Amygdala (tissue), 56 donors: Measurements from ENCODE around the gene JADE1.
A peak's percentile ranks its signal among the peaks of the same experiment; 100 is the strongest.

ENCODE experiments used
- DNase-seq, 56 donors: peaks; one replicate each; lab custom pipeline; 2025; lab: John Stamatoyannopoulos, UW

The JADE1 gene

DNA sequence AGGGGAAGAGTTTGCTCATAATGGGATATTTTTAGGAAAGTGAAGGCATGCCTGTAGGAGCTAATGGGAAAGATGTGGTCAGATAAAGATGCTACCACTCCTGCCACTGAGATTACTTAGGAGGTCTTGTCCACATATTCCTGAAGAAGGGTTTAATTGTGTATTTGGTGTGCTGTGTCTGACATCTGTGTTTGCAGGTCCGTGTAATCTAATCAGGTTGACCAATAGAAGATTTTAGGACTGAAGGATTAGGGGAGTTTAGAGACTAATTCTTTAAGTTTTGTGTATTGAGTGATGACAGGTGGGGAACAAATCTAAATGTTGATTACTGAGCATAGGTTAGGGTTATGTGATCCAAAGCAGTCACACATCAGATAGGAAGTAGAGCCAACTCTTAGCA, 57.2 kb downstream of the JADE1 start:
- DNase-seq, result no peak

DNA sequence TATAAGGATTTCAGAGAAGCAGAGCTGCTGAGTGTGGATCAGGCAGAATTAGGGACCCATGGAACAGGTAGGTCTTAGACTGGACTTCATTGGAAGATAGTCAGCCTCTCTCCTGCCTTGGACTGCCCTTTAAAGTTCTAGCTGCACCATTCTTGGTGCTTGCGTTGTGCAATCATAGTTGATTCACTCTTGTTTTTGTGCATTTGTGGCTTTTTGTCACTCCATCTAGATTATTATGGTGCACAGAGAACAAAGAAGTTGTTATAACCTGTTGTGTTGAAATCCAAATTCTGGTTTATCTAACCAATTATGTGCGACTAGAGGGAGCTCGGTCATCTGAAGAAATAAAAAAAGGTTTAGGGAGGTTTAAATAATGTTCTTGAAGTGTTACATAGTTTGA, 59.3 kb downstream of the JADE1 start:
- DNase-seq, result no peak

DNA sequence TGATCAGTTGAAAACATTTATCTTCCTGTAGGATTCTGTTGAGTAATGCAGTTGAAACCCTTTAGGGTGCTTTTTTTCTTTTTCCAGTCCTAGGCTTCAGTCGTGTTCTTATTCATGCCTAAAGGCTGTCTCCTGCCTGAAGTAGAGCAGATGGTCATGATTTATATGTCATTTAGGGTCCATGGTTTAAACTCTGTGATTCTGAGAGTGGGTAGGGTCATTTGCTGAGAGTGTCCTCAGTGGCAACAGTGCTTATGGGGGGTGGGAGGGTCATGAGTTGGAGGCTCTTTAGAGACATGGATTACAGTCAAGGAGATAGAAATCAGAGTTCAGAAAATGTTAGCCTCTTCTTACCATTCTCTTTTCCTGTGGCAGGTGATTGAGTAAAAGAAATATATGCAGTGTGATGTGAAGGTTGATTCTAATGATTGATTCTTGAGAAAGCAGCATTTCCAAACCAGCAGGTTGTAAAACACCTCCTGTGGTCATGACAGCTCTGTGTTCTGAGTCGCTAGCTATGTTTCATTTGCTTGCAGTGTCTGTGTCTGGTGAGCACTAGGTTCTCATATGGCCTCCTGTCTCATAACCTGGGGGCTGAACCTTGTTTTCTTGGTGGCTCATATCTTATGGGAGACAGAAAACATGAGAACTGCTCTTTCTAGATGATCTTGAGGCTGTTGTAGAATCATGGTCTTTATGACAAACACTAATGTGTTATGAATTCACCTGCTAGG, 60.4 kb downstream of the JADE1 start:
- DNase-seq, result no peak

DNA sequence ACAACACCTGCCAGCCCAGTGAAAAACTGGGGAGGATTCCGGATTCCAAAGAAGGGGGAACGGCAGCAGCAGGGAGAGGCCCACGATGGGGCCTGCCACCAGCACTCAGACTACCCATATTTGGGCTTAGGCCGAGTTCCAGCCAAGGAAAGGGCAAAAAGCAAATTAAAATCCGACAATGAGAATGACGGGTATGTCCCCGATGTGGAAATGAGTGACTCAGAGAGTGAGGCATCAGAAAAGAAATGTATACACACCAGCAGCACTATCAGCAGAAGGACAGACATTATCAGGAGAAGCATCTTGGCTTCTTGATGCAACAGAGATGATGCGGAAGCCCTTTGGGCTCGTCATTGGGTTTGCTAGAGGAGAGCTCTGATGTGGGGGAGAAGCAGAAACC, 62.4 kb downstream of the JADE1 start:
- no peak for DNase-seq

DNA sequence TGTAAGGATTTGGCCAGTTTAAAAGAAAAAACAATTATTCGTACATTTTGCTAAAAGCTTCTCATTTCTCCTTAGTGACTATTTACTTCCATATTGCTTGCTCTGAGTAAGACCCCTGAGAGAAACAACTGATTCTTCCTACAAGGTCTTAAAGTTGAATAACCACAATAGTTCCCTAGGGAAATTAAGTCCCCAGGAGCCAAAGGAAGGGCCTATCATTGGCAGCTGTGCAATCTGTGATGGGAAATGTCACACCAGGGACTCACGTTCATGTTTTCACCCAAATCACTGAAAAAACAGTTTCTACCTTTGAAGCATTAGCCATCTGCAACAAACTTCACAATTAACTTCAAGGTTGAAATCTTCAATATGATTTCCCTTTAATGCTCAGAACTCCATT, 66.7 kb downstream of the JADE1 start:
- DNase-seq, result no peak

DNA sequence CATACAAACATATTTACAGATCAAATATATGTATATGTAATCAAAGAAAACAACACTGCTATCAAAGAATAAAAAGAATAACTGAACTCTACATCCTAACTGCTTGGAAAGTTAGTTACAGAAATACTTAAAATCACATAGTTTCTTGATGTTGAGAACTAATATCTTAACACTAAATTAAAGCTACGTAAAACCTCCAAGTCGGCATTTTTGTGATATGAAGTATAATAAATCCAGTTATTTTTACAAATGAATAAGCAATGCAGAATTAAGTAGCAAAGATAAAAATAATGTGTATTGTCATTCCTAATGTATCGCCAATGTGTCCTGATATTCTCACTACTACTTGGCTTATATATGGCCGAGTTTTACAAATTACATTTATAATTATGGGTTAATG, 68.4 kb downstream of the JADE1 start:
- no peak for DNase-seq

DNA sequence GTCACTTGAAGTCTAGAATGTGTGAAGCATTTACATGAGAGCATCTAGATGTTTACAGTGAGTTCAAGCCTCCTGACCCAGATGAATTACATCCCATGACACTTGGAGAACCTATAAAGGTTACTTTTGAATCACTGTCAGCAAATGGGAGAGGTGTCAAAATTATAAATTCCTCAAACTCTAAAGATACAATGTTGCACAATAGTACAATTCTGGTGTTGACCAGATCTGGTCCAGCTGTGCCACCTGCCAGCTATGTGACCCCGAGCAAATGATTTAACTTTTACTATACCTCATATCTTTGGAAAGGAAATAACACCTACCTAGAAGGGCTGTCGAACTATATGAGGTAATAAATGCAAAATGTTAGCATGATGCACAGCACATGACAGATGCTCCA, 69.8 kb downstream of the JADE1 start:
- DNase-seq, result no peak

DNA sequence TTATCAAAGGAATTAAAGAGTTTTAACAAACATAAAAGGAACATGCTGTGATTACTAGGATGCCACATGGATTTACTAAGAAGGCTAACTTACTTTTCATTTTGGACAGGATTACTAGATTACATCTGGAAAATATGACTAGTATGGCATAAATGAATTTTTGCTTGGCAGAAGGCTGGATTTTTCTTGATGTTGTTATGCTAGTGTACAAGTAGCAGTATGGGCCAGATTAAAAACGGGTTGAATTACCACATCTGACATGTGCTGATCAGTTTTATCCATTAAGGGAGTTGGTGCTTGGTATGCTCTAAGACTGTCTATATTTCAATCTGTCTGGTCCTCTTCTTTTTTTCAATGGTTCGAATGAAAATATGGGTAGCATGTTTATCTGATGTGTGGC, 70.5 kb downstream of the JADE1 start:
- no peak for DNase-seq

DNA sequence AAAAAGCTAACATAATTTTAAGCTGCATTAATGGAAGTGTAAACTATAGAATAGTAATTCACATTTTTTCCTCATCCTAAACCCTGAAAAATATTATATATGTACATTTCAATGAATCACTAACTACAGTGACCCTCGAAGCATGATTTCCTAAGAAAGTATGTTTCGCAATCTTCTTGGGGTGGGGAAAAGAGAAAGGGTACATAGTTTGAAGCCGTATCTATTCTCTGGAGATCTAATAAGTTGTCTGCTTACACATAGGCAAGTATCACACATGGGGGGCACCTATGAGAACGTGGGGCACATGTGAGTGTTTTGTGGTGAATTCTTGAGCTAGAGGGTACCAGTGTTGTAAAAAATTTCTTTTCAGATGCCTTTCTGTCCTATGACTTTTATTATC, 71.2 kb downstream of the JADE1 start:
- DNase-seq, result no peak

DNA sequence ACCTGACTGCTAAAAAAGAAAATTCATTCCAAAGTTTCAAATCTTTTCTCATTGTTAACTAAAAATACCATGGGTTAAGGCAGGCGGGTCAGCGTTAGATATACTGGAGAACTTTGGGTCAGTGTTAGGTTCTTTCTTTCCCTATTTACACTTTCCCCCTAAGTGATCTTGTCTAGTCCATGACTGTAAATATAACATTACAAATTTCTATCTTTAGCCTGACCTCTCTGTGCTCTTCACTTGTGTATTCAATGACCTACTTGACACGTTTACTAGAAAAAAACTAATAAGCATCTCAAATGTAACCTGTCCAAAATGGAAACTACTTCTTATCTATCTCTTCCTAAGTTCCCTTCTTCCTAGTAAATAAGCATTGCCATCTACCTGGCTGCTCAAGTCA, 95.3 kb downstream of the JADE1 start:
- DNase-seq, result no peak

DNA sequence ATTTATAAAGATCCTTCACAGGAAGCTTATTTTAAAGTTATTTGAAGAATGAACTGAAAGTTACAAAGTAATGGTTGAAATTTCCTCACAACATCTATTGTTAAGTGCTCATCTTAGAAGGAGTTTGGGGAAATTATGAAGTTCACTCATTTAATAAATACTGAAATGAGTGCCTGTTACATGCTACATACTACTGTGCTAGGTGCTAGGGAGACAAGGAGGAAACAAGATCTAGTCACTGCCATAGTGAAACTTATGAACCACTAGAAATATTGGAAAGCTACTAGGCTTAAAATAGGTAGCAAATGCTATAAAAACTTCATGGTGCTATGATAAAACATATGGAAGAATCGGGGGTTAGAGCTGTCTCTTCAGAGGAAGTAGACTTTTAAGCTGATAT, 97.1 kb downstream of the JADE1 start:
- DNase-seq, result no peak

DNA sequence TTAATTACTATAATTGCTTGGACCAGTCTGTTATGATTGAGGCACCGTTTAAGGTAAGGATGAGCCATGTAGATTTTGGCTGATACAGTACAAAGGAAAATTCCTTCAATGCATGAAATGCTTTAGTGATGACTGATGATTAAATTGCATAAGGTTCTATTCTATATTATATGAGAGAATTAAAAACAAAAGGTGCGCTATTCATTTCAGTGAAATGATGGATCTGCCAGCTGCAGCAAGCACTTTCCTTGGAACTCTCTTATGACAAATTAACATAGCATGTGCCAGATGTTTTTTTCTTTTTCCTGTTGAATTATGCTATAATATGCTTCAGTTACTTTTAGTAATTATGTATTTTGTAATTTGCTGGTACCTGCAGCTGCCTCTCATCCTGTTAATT, 98.5 kb downstream of the JADE1 start:
- DNase-seq, result no peak

DNA sequence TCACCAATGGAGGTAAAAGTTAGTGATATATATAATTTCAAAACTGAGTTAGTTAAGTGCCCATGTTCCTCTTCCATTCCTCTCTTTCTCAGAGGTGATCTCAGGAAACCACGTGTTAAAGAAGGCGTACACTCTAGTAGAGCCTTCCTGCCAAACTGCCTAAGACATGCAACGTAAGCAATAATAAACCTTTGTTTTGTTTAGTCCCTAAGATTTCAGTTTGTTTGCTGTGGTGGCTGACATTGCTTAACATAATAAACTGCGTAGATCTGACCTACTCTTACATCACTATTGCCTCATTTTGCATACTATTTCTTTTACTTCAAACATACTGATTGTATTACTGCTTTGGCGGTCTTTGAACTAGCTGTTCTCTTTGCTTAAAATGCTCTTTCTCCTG, 99.2 kb downstream of the JADE1 start:
- no peak for DNase-seq

DNA sequence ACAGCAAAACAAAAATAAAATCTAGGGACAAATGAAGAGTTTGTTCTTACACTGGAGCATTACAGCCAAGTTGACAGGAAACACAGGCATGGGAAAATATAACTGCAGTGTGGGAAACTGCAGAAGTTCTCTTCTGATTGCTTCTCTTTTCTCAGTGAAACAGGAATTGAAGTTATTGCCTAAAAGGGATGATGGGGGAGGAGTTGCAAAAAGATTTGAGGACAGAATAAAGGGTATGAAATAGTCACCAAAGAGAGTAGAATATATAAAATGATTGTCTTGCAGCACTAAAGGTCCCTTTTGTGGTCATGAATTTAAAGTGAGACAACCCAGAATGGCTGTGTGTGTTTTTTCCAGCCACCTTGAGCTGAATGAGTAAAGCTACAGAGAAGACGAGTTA, 103.7 kb downstream of the JADE1 start:
- DNase-seq, result peak in 1 of 56 donors; percentile 11

DNA sequence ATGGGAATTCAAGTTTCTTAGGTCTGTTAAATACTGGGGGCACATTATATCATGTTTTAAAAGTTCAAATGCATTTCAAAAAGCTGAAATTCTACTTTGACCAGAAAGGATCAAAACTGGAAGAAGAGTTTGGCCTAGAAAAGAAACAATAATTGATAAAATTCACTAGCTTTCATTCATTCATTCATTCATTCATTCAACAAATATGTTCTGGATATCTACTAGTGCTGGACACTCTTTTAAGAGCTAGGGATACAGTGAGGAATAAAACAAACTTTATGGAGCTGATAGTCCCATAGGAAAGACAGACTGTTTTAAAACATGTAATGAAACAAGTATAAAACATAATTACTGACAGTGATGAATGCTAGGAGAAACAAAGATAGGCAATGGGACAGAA, 106.0 kb downstream of the JADE1 start:
- DNase-seq, result no peak

DNA sequence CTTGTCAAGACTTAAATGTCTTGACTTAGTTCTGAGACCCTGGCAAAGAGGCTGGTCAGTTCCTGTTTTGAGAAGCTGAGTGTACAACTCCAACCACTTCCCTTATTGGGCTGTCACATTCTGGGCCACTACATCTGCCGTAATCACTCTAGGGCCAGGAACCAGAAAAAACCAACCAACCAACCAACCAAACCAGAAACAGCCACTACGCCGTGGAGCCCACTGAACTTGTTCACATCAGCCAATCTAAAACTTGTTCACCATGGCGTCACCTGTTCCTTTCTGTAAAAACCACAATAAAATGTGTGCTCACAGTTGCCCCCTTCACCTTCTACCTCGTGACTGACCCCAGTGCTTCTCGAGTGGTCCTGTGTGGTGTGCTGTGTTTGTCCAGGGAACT, 107.3 kb downstream of the JADE1 start:
- peak in 24 of 56 donors; percentile 0 to 62 (median 6) for DNase-seq

DNA sequence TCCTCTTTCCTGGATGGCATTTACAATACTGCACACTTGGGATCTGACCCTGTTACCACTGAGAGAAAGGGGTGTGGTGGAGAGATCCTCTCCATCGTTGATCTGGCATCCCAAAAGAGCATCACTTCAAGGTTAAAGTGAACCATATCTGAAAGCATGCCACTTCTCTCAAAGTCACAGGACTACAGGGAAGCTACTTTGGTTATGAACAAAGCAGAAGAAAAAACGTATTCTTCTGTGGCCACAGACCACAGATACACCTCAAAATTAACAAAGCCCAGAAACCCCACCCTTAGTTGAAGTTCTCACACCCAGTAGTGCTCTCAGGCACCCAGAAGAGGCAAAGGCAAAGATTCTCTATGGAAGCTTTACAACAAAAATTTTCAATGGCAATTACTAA, 108.3 kb downstream of the JADE1 start:
- DNase-seq, result no peak

DNA sequence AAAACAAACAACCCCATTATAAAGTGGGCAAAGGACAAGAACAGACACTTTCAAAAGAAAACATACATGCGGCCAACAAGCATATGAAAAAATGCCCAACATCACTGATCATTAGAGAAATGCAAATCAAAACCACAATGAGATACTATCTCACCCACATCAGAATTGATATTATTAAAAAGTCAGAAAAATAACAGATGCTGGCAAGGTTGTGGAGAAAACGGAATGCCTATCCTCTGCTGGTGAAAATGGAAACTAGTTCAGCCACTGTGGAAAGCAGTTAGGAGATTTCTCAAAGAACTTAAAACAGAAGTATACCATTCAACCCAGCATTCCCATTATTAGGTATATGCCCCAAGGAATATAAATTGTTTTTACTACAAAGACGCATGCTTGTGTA, 112.5 kb downstream of the JADE1 start:
- no peak for DNase-seq
